Activated T-cell treated with anti-CD3 and anti-CD28 coated beads, Interleukin-2, amount 50 U/mL, for 4 hours (primary cell): ENCODE results near the gene TMEM121B. TPM values are rescaled to one million over a fixed set of nuclear protein-coding genes. Genes with fewer than 3 reads are reported as not detected.
"Not testable (repeated sequence)": the region's sequence is repeated elsewhere in the genome, so short reads cannot be mapped to it uniquely, and the experiment has no call there.

Source experiments
- ATAC-seq, 2 donors: fragments of 200-7000 bp; cut with Tn5 transposase; one replicate each; pipeline ENCODE4 v1.10.0; 2021
- DNase-seq: peaks from one replicate; pipeline ENCODE4 v3.0.0-alpha.2; 2020
- H3K27me3 Mint-ChIP-seq: one replicate; pipeline ENCODE4 v1.8.0; 2021; ENCODE audit warnings: low read depth, mixed read lengths
- H3K36me3 Mint-ChIP-seq: one replicate; pipeline ENCODE4 v1.8.0; 2022; ENCODE audit warnings: mixed read lengths; ENCODE audit not compliant: insufficient read depth
- H3K4me1 Mint-ChIP-seq: one replicate; pipeline ENCODE4 v1.8.0; 2021; ENCODE audit warnings: low read depth, mixed read lengths
- H3K4me3 Mint-ChIP-seq: one replicate; pipeline ENCODE4 v1.8.0; 2021; ENCODE audit warnings: mild to moderate bottlenecking, moderate library complexity, mixed read lengths
- H3K9me3 Mint-ChIP-seq: one replicate; pipeline ENCODE4 v1.8.0; 2021; ENCODE audit warnings: mixed read lengths
- total RNA-seq, 3 donors: library from RNA; stranded (reverse); gene quantifications; one replicate each; pipeline ENCODE4 v1.2.1, GENCODE V29; 2021

TMEM121B gene
- total RNA-seq, 3 donors from 2014 or later, result 0.24 to 0.43 (median 0.38) TPM

DNA sequence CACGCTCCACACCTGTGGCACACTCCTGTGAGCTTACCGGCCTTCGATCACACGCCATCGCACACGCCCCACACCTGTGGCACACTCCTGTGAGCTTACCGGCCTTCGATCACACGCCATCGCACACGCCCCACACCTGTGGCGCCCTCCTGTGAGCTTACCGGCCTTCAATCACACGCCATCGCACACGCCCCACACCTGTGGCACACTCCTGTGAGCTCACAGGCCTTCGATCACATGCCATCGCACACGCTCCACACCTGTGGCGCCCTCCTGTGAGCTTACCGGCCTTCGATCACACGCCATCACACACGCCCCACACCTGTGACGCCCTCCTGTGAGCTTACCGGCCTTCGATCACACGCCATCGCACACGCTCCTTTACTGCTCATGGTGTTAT, 26.3 kb upstream of the TMEM121B start:
- not testable (repeated sequence) for ATAC-seq, H3K27me3 Mint-ChIP-seq, H3K9me3 Mint-ChIP-seq, H3K4me1 Mint-ChIP-seq, DNase-seq, H3K4me3 Mint-ChIP-seq
- H3K36me3 Mint-ChIP-seq, result peaks cover 18% of the 10 kb centered on the region

DNA sequence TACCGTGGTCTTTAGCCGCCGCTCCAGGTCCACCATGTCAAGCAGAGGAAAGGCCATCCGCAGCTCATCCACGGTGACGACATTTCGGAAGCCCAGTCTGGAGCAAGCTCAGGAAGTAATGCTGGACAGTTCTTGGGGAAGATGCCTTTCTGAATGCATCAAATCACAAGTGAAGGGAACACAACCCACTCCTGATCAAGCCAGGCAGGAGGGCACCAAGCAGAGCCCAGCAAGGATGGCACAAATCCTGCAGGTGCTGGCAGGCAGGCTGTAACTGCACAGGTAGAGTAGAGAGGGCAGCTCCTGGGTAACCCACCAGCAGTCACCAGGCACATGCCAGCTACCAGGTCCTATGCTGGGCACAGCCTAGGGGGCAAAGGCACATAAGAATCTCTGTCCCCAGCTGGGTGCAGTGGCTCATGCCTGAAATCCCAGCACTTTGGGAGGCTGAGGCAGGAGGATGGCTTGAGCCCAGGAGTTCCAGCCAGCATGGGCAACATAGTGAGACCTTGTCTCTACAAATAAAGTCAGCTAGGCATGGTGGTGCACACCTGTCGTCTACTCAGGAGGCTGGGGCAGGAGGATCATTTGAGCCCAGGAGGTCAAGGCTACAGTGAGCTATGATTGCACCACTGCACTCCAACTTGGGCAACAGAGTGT, 24.0 kb upstream of the TMEM121B start:
- Mint-ChIP-seq H3K4me3 (no peak overlapping the region), H3K36me3 (peaks cover 25% of the 10 kb centered on the region), H3K27me3 (no peaks in the 10 kb centered on the region), H3K9me3 (no peaks in the 10 kb centered on the region), H3K4me1 (no peaks in the 10 kb centered on the region)
- ATAC-seq (no peak), DNase-seq (no peak)

DNA sequence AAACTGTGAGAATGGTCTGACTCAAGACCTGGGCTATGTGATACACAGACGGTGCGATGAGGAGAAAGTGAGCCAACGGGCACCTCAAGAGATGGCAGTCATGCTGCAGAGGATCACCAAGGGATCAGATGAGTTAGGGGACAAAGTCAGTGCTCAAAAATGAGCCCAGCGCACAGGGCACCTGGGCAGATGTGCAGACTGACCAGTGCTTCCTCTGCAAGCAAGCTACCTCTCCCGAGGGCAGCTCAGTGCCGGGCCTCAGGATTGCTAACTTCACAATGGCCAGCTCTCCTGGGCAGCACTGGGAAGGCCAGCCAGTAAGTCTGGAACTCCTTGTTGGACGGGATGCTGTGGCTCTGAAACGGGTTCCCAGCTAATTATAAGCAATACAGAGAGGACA, 22.7 kb upstream of the TMEM121B start:
- Mint-ChIP-seq H3K9me3 (no peaks in the 10 kb centered on the region), H3K4me1 (no peaks in the 10 kb centered on the region), H3K4me3 (no peak overlapping the region), H3K36me3 (peaks cover 26% of the 10 kb centered on the region), H3K27me3 (no peaks in the 10 kb centered on the region)
- DNase-seq (no peak), ATAC-seq (no peak)

DNA sequence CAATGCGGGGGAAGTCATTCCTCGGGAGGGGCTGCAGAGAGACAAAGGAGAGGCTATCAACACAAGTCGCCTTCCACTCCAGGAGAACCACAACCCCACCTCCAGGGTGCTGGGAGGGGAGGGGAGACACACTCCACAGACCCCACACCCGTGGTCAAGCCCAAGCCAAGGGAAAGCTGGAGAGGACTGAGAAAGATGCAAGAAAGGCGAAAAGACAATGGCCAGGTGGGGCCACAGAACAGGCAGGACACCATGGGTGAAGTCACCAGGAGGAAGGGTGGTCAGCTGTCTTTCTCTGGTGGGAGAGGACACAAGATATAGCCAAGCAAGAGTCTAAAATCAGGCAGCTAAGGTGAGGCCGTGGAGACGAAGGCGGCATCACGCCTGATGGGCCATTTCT, 21.9 kb upstream of the TMEM121B start:
- Mint-ChIP-seq H3K4me1 (no peaks in the 10 kb centered on the region), H3K9me3 (no peaks in the 10 kb centered on the region), H3K36me3 (peaks cover 32% of the 10 kb centered on the region), H3K4me3 (no peak overlapping the region), H3K27me3 (no peaks in the 10 kb centered on the region)
- ATAC-seq (no peak), DNase-seq (no peak)

DNA sequence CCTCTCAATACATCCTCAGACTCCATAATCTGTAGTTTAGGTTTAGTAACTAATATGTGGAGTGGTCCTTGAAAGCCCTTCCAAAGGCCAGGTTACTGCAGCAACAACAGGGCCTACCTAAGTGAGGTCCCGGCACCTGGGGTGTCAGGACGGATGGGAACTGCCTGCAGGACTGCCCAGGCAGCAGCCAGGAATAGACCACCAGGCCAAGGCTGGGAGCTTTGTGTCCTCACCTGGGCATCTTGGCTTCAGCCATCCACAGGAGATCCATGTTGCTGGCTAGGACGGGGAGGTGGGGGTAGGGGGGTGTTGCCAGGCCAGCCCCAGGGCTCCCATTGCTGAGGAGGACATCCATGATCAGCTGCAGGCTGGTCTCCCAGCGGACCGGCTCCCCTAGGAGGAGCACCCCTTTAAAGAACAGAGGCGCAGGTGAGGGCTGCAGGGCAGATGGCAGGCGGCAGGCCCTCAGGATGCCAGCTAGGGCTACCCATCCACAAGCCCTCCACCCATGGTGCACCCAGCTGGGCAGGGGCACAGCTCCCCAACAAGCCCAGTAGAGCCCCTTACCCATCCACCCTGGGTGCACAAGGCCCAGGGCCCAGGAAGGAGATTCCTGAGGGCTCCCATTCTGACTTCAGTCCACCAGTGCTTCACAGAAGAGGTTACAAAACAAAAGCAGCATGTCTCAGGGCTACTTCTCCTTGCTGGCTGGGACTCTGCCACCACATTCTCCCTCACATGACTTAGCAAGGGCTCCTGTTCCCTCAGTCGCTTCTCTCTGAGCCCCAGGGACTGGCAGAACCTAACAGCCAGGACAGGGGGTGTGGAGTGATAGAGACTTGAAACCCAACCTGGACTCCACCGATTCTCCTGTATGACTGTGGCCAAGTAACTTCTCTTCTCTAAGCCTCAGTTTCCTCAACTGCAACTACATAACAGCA, 19.9 kb upstream of the TMEM121B start:
- Mint-ChIP-seq H3K36me3 (peaks cover 37% of the 10 kb centered on the region), H3K4me3 (no peak overlapping the region), H3K9me3 (no peaks in the 10 kb centered on the region), H3K4me1 (no peaks in the 10 kb centered on the region), H3K27me3 (no peaks in the 10 kb centered on the region)
- DNase-seq (no peak), ATAC-seq (no peak)

DNA sequence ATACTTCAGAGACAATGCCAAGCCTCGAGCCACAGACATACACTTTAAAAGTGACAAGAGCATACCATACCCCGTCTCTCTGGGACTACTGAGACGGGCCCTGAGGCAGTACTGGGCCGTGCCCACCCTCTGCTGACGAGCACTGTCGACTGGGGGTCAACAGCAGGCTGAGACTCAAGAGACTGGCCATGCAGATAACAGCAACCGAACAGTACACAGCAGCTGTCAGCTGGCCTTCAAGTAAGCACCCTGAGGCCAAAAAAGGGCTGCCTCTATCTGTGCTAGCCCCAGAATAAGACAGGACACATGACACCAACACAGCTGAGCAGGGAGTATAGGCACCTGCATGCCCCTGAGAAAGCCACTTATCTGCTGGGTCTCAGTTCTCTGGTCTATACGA, 18.9 kb upstream of the TMEM121B start:
- Mint-ChIP-seq H3K27me3 (no peaks in the 10 kb centered on the region), H3K9me3 (no peaks in the 10 kb centered on the region), H3K4me1 (no peaks in the 10 kb centered on the region), H3K36me3 (peaks cover 40% of the 10 kb centered on the region), H3K4me3 (no peak overlapping the region)
- no peak for ATAC-seq
- no peak for DNase-seq

DNA sequence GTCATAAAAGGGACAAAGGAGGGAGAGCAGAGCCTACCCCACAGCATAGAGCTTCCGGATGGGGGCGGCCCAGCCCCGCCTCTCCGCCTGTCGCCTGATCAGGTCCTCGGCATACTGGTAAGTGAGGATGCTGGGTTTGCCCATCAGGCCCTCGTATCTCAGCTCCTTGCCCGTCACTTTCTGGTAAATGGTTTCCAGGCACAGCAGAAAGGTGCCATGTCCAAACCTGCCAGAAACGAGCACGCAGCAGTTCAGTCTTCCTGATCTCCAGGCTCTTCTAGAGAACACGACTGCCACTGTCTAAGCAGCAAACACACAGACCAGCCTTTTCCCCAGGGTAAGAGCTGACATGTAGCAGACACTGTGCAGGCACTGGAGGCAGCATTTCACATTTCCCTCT, 17.4 kb upstream of the TMEM121B start:
- no peak overlapping the region for H3K4me3 Mint-ChIP-seq
- ATAC-seq, result no peak
- peaks cover 38% of the 10 kb centered on the region for H3K36me3 Mint-ChIP-seq
- DNase-seq, result no peak
- no peaks in the 10 kb centered on the region for H3K27me3 Mint-ChIP-seq
- H3K9me3 Mint-ChIP-seq, result no peaks in the 10 kb centered on the region
- no peaks in the 10 kb centered on the region for H3K4me1 Mint-ChIP-seq

DNA sequence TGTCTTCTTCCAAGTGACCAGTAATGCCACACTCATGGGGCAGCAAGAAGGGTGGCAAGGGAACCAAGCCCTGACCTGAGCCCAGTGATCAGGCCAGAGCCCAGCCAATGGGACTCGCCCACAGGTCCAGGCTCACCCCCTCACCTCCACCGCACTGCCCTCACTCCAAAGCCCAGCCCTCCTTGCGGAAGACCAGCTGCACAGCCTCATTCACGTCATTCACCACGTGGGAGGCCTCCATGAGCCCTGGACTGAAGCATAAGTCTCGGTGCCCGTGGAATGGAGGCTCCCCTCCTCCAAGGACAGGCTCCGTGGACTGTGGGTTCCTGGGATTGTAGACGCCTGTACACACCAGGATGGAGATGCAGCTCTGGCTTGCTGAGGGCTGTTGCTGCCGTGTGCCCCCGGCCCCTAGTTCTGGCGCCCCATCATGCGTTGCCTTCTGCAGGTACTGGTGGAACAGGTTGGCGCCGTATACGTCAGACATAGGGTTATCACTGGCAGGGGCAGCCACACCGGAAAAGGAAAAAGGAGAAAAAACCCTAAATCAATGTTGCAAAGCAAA, 16.8 kb upstream of the TMEM121B start:
- peaks cover 38% of the 10 kb centered on the region for H3K36me3 Mint-ChIP-seq

DNA sequence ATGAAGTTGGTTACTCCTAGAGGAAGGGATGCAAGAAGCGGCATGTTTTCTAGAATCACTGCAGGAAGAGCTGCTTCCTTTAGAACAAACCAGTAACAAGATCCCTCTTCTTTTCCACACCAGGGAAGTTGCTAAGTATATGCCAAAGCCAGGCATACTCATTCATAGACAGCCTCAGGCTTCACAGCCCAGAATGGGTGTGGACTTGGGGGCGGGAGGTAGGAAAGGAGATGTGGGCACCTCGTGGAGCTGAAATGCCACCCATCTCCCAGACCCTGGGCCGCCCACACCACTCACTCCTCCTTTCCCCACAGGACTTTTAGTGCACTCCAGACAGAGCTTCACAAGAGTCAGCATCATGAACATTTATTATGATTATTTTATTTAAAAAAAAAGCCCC, 16.0 kb upstream of the TMEM121B start:
- Mint-ChIP-seq H3K27me3 (no peaks in the 10 kb centered on the region), H3K9me3 (no peaks in the 10 kb centered on the region), H3K4me3 (no peak overlapping the region), H3K4me1 (no peaks in the 10 kb centered on the region), H3K36me3 (peaks cover 34% of the 10 kb centered on the region)
- ATAC-seq, result no peak
- DNase-seq, result no peak

More for the DNA sequence above, 16.8 kb upstream of the TMEM121B start:
- no peak overlapping the region for H3K4me3 Mint-ChIP-seq
- no peaks in the 10 kb centered on the region for H3K9me3 Mint-ChIP-seq
- no peaks in the 10 kb centered on the region for H3K4me1 Mint-ChIP-seq
- H3K27me3 Mint-ChIP-seq, result no peaks in the 10 kb centered on the region
- DNase-seq (no peak), ATAC-seq (no peak)

DNA sequence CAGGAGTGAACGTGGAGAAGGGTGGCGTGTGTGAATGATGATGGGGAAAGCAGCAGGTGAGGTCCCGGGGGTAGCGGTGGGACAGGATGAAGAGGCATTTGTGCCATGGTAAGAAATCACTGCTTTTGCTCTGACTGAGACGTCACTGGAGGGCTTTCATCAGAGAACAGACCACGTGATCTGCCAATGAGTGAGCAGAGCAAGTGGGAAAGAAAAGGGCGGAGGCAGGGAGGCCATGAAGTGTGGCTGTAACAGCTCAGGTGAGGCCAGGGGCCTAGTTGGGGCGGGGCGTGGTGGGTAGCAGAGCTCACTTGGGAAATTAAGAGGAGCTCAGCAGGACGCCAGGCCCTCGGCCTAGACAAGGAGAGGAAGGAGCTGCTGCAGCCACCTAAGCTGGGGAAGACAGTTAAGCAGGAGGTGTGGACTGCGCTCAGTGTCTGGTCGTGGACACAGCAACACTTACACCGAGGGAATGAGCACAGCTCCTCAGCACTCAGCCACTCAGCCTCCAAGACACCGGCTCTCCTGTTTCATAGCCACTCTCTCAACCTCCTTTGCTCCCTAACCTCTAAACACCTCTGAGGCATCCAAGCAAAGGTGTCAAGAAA, 14.1 kb upstream of the TMEM121B start:
- ATAC-seq, result no peak
- Mint-ChIP-seq H3K9me3 (no peaks in the 10 kb centered on the region), H3K4me1 (no peaks in the 10 kb centered on the region), H3K4me3 (no peak overlapping the region), H3K27me3 (no peaks in the 10 kb centered on the region), H3K36me3 (peaks cover 25% of the 10 kb centered on the region)
- DNase-seq, result no peak

DNA sequence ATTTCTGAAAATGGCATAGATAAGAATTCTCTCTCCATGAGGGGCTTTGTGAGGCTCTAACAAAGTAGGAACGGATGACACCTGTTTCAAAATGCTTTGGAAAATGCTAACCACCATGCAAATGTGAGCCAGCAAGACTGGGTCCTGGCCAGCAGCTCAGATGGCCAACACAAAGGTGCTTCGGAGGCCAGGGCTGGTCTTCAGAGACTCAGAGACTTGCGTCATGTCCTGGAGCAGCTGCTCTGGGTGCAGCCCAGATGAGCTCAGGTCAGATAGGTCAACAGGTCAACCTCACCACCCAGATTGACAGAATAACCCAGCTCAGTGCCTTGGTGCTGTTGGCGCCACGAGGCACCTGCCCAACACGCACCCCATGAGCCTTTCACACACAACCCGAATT, 12.0 kb upstream of the TMEM121B start:
- Mint-ChIP-seq H3K9me3 (no peaks in the 10 kb centered on the region), H3K4me3 (no peak overlapping the region), H3K4me1 (no peaks in the 10 kb centered on the region), H3K27me3 (no peaks in the 10 kb centered on the region), H3K36me3 (peaks cover 17% of the 10 kb centered on the region)
- ATAC-seq (no peak), DNase-seq (no peak)

DNA sequence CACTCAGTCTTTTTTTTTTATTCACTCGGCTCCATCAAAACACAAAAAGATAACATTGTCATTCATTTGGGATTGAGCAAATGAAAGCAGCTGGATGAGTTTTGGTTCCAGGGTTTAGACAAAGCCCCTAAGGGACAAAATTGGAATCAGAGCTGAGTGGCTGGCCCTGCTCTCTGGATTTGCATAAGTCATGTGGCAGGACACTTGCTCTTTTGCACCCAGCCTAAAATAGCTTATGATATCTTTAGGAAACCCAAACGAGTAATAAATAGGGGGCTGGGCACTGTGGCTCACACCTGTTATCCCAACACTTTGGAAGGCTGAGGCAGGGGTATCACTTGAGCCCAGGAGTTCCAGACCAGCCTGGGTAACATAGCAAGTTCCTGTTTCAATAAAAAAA, 11.0 kb upstream of the TMEM121B start:
- H3K36me3 Mint-ChIP-seq, result peaks cover 11% of the 10 kb centered on the region
- ATAC-seq (no peak), DNase-seq (no peak)
- no peaks in the 10 kb centered on the region for H3K4me1 Mint-ChIP-seq
- no peaks in the 10 kb centered on the region for H3K27me3 Mint-ChIP-seq
- no peaks in the 10 kb centered on the region for H3K9me3 Mint-ChIP-seq
- H3K4me3 Mint-ChIP-seq, result no peak overlapping the region

DNA sequence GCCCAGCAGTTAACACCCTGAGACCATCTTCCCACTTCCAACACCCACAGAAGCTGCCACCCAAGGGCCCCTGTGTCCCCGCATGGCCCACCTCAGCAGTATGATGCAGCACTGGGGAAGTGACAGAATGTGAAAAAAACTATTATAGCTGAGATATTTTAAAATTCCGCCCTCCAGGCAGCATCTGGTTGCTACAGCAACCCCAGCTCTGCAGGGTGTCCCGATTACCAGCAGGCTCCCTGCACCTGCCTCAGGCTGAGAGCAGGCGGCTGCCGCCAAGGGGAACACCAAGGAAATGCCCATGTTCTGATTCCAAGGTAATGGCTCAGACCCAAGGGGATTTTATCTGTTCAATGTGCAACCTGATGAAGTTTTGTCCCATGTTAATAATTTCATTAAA, 10.5 kb upstream of the TMEM121B start:
- no peaks in the 10 kb centered on the region for H3K9me3 Mint-ChIP-seq
- DNase-seq (no peak), ATAC-seq (no peak)
- no peaks in the 10 kb centered on the region for H3K4me1 Mint-ChIP-seq
- no peak overlapping the region for H3K4me3 Mint-ChIP-seq
- no peaks in the 10 kb centered on the region for H3K27me3 Mint-ChIP-seq
- H3K36me3 Mint-ChIP-seq, result peaks cover 8% of the 10 kb centered on the region

DNA sequence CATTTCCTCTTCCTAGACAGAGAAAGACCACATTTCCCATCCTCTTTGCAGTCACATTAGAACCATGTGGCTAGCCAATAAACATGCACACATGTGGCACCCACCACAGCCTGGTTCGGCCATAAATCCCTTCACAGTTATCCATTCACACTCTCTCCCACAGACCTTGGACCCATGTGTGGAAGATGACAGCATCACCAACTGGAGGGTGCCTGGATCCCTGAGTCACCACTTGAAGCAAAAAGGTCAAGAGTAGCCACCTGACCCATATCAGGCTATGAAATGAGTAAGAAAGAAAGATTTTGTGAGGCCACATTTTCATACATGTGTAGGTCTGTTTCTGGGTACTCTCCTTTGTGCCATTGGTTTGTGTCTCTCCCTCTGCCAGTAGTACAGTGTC, 9.0 kb upstream of the TMEM121B start:
- Mint-ChIP-seq H3K4me3 (no peak overlapping the region), H3K4me1 (no peaks in the 10 kb centered on the region), H3K27me3 (no peaks in the 10 kb centered on the region), H3K36me3 (peaks cover 7% of the 10 kb centered on the region), H3K9me3 (no peaks in the 10 kb centered on the region)
- ATAC-seq (no peak), DNase-seq (no peak)
